NCI-H1417 (cell line): ENCODE data around the gene HMOX2.

Experiments
- DNase-seq, 3 experiments: peaks; one replicate each; lab custom pipeline; 2025; lab: John Stamatoyannopoulos, UW

The HMOX2 gene, protein sequence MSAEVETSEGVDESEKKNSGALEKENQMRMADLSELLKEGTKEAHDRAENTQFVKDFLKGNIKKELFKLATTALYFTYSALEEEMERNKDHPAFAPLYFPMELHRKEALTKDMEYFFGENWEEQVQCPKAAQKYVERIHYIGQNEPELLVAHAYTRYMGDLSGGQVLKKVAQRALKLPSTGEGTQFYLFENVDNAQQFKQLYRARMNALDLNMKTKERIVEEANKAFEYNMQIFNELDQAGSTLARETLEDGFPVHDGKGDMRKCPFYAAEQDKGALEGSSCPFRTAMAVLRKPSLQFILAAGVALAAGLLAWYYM

DNA sequence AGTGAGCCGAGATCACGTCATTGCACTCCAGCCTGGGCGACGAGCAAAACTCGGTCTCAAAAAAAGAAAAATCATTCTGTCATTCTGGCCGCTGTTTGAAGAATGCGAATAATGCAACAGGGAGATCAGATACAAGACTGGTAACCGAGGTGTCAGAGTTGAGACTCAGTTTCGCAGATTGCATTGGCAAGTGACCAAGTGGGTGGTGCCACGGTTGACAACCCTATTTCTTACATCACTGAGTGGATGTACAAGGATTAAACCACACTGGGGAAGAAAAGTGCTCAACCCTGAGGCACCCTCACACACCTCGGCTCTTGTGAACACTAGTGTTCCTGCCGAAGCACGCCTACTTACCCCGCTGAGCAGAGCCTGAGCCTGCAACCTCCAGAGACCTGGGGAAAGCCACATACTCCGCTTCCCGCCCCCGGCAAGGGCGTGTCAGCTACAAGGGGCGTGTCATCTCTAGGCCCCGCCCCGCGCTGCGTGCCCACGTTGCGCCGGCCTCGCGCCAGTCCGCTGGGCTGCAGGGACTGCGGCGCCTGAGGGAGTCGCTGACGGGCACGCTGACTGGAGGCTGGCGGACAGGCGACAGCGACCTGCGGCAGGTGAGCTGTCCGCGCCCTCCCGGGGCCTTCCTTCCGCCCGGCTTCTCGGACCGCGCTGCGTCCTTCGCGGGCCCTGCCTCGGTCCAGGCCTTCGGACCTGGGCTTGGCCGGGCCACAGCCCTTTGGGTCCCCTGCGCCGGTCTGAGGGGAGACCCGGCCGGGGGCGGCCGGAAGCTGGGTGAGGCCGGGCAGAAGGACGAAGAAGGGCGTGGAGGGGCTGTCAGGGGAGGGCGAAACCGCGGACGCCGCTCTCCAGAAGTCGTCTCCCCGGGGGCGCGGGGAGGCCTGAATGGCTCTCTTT is at the start of gene HMOX2:
TSS of gene HMOX2 (plus strand) at position 519 of the 909 bp plus-strand sequence. CDS start 29,127 bp downstream, outside the sequence.
- DNase-seq: peak; percentile 86 to 96 (median 93)

DNA sequence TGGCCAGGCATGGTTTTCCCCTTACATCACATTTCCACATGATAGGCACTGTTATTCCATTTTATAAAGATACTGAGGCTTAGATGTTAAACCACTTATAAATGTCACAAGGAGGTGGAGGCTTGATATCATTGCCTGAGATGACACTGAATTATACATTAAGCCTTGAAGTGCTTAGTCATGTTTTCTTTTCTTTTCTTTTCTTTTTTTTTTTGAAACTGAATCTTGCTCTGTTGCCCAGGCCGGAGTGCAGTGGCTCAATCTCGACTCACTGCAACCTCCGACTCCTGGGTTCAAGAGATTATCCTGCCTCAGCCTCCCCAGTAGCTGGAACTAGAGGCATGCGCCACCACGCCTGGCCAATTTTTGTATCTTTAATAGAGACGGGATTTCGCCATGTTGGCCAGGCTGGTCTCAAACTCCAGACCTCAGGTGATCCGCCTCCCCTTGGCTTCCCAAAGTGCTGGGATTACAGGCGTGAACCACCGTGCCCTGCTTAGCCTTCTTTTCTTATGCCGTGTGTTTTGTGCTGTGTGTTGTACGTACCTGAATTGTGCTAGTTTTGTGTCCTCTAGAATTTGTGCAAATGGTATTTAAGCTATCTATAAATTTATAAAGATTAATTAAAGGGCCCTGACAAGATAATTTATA is 49.4 kb upstream of the HMOX2 start:
- DNase-seq: no peak

DNA sequence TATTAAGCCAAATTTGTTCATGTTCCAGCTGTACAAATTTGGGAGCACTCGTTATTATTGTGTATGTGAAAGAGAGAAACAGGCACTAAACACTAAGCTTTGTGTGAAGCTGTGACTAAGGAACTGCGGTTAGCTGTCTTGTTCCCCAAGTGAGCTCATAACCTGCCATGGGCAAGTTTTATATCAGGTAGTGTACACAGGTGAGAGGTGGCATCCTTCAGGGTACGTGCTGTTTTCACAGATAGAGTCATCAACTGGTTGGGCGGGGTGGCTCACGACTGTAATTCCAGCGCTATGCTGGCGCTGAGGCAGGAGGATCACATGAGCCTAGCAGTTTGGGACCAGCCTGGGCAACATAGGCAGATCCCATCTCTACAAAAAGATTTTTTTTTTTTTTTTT is 47.7 kb upstream of the HMOX2 start:
- DNase-seq: no peak

DNA sequence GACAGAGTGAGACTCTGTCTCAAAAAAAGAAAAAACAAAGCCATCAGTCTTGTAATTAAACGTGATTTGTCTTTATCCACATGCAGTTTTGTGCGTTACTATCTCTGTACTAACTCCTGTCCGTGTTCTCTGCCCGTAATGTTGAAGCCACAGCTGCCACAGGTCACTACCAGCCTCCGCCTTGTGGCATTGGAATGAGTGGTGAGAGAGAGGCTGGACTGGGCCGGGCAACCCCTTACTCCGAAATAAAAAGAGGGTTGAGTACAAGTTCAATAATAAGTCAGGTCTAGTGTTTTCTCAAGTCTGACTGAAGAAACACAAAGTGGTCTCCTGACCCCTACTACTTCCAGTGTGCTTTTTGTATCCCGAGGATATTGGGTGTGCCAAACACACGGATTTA is 45.2 kb upstream of the HMOX2 start:
- DNase-seq: no peak

DNA sequence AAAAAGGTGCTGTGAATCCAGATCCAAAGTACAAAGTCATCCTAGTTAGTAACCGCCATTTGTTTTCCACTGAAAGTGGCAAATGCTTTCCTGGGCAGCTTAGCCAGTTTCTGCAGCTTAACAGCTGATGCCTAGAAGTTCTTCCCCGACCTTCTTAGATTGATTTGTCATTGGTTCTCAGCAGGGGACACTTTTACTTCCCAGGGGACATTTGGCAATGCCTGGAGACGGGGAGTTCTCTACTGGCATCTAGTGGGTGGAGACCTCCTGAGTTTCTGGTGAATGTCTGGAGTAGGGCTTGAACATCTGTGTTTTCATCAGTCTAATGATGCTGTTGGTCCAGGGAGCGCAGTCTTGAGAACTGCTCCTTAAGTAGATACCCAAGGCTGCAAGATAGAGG is 43.0 kb upstream of the HMOX2 start:
- no peak for DNase-seq

DNA sequence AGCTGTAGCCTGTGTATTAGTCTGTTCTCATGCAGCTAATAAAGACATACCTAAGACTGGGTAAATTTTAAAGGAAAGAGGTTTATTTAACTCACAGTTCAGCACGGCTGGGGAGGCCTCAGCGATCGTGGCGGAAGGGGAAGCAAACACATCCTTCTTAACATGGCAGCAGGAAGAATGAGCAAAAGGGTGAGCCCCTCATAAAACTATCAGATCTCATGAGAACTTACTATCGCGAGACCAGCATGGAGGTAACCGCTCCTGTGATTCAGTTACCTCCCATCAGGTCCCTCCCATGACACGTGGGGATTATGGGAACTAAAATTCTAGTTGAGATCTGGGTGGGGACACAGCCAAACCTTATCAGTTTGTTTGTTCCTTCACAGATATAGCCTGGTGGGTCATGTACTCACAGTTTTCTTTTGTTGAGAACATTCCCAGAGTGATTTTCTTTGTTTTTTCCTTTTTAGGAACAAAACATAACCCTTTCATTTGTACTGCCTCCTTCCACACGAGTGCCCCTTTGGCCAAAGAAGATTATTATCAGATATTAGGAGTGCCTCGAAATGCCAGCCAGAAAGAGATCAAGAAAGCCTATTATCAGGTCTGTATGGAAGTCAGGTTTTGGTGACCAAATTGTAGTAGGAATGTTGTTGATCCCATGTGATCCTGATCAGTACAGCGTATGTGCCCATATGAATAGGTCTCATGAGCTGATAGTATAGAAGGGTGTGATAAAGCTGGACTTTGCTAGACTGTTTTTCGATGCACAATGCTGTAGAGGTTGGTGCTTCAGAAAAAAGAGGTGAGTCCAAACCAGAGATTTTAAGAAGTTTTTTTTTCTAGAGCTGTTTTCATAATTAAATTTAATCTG is 42.0 kb upstream of the HMOX2 start:
- DNase-seq: no peak

DNA sequence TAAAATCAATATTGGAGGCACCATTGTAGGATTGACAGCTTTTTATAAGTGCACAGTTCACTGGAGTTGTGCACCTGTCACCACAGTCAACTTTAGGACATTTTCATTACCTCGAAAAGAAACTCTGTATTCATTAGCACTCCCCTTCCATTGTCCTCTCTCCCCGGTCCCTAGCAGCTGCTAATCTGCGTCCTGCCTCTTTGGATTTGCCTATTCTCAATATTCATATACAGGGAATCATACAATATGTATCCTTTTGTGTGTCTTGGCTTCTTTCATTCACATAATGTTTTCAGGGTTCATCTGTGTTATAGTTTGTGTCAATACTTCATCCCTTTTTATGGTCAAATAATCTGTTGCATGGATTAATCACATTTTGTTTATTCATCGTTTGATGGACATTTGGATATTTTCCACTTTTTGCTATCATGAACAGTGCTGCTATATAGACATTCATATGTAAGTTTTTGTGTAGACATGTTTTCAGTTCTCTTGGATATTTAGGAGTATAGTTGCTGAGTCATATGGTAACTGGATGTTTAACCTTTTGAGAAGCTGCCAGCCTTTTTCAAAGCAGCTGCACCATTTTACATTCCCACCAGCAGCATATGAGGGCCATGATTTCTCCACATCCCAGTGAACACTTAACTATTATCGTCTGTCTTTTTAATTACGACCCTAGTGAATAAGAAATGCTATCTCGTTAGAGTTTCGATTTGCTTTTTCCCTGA is 40.7 kb upstream of the HMOX2 start:
- DNase-seq: no peak

DNA sequence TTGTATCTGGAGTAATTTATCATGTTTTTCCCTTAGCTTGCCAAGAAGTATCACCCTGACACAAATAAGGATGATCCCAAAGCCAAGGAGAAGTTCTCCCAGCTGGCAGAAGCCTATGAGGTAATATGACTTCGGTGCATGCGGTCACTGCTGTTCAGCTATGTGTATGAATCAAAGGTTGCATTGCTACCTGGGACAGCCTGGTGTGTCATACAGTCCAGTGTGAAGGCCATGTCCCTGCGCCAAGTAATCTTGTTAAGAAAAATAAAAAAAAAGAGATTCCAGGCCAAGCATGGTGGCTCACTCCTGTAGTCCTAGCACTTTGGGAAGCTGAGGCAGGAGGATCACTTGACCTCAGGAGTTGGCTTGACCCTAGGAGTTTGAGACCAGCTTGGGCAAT is 38.8 kb upstream of the HMOX2 start:
- DNase-seq: no peak

DNA sequence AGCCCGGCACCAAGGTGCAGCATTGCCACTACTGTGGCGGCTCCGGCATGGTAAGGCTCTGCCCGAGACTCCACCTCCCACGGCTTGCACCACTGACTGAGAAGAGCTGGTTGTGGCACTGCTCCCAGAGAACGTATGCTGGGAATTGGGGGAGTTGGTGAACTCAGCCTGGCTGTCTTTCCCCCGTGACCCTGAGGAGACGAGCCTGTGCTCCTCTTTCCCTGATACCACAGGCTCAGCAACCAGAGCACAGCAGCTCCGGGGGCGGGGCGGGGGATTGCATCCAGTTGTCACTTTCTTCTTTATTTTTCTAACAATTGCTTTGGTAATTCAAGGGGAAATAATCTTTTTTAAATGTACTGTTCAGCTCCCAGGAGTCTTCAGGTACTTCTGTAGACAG is 33.8 kb upstream of the HMOX2 start:
- DNase-seq: no peak

DNA sequence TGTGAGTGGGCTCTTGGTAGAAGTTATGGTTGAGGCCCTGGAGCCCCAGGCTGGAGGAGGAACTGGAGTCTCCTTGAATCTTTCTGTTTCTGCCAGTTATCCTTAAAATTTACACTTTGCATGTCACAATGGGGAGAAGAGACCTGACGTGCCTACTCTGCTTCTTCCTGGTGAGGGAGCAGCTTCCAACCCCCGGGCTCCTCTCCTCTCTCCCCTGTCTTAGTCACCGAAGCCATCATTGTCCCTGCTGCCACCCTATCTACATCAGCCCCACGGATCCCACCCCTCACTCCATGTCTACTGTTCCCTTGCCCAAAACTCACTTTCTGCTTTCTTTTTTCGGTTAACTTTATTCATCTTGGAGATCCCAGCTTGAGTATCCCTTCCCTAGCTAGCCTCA is 32.9 kb upstream of the HMOX2 start:
- no peak for DNase-seq

DNA sequence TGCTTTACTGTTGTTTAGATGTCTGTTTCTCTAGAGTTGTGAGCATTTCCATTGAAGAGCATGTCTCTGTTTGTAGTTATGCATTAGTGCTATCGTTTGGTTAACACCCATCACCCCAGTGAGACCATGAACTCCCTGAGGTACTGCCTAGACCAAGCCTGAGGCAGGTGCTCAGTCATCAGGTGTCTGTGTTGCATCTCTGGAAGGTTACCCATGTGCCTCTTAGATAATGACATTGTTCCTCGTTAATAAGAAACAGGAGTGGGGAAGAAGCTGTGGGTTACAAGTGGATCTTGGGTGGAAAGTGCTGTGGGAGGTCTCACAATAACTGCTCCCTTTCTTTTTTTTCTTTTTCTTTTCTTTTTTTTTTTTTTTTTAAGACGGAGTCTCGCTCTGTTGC is 32.2 kb upstream of the HMOX2 start:
- DNase-seq: no peak

DNA sequence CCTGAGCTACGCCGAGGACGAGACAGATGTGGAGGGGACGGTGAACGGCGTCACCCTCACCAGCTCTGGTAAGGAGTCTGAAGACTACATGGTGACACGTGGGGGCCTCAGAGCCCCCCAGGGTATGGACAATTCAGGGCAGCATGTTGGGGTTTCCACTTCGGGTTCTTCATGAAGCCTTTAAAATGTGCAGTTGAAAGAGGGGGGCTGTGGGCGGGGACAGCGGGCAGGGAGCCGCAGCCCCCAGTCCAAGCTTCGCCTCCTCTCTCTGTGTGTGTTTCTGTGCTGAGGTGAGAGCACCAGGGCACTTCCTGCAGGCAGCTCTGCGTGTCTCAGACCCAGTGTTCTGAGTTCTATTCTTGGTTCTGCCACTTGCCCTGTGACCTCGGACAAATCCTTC is 25.8 kb upstream of the HMOX2 start:
- DNase-seq: no peak

DNA sequence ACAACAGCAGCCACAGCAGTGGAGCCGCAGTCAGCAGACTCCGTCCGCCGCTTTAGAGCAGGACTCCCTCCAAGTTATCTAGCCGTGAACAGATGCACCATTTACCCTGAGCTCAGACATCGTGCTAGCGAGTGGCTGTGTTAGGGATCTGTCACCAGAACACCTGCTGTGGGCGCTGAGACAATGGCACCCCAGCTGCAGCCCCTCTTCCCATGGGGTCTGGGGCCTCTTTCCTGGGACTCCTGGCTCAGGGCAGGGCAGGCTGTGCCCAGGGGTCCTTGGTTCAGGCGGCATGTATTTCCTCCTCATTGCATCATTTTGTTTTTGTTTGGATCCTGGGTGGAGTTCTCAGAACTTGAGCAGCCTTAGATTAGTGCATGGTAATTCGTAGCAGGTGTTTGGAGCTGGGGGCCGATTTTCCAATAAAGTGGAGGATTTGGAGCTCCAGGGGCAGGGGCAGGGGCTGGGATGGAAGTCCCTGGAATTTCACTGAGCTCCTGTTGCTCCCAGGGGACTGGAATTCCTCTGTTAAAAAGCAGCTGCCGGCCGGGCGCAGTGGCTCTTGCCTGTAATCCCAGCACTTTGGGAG is 25.2 kb upstream of the HMOX2 start:
- no peak for DNase-seq

DNA sequence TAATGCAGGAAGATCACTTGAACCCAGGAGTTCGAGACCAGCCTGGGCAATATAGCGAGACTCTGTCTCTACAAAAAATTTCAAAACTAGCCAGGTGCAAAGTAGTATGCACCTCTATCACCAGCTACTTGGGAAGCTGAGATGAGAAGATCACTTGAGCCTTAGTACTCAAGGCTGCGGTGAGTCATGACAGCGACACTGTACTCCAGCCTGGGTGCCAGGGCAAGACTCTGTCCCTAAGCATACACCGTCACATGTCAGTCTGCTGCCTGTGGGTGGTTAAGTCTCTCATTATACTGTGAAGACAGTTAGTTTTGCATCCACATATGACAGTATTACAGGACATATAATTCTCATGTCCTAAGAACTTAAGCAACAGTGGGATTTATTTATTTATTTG is 23.5 kb upstream of the HMOX2 start:
- no peak for DNase-seq

DNA sequence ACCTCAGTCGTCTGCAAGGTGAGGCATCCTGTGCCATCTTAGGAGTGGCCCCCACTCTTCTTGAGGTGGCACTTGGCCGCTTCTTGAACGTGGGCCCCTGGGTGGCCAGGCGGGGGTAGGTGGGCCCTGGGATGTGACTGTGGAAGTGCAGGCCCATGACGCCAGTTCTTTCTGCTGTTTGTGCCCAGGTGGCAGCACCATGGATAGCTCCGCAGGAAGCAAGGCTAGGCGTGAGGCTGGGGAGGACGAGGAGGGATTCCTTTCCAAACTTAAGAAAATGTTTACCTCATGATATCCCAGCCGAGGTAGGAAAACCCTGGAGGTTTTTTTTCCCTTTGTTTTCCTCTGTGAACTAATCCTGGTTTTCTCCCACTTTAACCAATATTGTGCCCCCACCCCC is 21.6 kb upstream of the HMOX2 start:
- DNase-seq: no peak

DNA sequence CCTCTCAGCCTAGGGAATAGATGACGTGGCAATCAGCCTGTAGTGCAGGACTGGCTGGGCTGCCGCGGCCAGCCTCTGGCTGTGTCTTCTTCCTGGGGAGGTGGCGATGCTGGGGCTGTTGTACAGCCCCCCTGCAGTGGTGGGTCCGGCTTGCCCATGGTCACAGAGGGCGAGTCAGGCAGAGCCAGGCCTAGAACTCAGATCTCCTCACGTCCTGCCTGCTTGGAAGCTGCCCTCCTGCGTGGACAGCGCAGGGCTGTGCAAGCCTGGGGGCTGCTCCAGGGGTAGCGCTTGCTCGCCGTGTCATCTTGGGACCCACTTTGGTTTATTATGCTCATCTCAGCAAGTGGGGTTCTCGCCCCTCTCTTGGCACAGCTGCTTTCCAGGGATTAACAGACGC is 21.1 kb upstream of the HMOX2 start:
- no peak for DNase-seq

DNA sequence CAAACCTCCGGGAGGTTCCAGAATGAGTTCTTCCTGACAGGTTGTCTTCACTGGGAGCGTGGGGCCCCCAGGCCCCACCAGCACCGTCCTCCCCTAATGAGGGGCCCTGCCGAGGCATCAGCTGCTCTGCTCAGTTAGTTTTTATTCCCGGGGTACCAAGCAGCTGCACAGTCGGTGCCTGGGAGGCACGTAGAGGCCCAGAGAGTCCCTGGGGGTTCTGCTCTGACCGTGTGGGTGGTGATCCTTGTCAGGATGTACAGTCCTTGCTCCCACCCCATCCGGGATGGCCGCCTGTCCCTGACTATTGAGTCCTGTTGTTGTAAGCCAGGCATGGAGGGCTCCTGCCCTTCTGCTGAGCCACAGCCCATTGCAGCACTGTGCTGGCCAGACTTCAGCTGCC is 20.2 kb upstream of the HMOX2 start:
- no peak for DNase-seq

DNA sequence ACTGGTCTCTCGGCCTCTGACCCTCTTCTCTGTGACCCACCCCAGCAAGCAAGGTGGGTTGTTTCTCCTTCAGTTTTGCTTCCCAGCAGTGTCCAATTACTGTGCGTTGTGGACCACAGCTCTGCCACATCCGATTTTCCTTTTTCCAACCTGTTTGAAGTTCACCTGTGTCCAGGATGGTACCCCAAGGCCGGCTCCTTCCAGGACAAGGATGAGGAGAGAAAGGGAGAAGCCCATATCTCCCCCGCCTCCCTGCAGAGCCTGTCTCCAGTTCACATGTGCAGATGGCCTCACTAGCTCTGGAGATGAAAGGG is 15.3 kb upstream of the HMOX2 start:
- no peak for DNase-seq

DNA sequence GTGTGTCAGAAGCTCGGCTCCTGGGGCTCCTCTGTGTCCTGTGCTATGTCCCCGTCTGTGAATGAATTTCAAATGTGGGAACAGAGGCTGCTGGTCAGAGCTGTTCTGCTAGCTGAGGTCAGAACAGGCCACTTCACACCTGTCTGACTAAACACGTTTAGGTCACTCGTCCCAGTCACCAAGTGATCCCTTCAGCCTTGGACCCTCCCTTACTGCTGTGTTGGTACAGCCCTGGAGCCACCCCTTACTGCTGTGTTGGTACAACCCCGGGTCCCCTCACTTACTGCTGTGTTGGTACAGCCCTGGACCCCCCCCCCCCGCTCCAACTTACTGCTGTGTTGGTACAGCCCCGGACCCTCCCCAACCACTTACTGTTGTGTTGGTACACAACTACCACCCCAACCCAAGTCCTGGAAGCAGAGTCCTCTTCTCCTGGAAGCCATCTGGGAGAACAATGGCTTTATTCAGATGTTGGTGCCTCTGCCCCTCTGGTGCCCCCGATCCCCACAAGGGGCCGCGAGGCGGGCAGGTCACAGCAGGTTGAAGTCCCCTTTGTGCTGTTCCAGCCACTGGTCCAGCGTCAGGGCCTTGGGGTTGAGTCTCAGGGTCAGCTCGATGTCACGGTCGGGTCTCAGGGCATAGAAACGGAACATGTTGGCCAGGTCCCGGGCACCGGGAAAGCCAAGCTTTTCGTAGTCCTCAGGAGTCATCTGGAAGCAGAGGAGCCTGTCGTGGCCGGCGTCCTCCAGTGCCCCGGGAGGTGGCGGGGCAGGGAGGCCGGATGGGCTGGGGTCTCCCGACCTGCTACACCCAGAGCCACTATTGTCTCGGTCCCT is 14.7 kb upstream of the HMOX2 start:
- DNase-seq: peak in 1 of 3 experiments; percentile 25
